Measurements from ENCODE around the gene PCDHGB2. TPM values are rescaled to one million over a fixed set of nuclear protein-coding genes. Genes with fewer than 3 reads are reported as not detected.
A peak's percentile ranks its signal among the peaks of the same experiment; 100 is the strongest.
"Not testable (repeated sequence)": the region's sequence is repeated elsewhere in the genome, so short reads cannot be mapped to it uniquely, and the experiment has no call there.

PCDHGB2 gene
- 8.3 TPM for total RNA-seq

DNA sequence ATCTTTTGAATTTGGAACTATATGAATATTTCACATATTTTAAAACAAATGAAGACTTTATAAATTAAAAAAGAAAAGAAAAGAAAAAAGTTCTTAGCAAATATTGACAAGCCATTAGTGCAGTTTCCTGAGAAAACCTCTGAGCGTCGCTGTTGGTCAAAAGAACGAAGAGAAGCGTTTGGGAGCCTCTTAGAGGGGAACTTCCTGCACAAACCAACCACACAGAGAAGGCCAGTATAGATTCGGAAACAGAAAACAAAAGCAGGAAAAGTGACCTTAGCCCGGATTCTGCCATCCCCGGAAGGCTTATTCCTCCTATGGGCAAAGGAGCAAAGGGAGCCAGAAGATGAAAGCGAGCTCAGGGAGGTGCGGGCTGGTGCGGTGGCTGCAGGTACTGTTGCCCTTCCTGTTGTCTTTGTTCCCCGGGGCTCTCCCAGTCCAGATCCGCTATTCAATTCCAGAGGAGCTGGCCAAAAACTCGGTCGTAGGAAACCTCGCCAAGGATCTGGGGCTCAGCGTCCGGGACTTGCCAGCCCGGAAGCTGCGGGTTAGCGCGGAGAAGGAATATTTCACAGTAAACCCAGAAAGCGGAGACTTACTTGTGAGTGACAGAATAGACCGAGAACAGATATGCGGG is at the start of gene PCDHGB2:
TSS of gene PCDHGB2 (plus strand) at position 205 of the 637 bp plus-strand sequence. CDS start at position 347, 142 bp downstream.
- DNase-seq, result no peak

- no peak for DNase-seq
These were observed 46.1 kb upstream of the PCDHGB2 start for GRCh38 chr5:141313711-141314110.

GRCh38 chr5:141316963-141317362 is 42.8 kb upstream of the PCDHGB2 start:
- not testable (repeated sequence) for DNase-seq

- no peak for DNase-seq
These were observed 40.6 kb upstream of the PCDHGB2 start for GRCh38 chr5:141319202-141319601.

DNA sequence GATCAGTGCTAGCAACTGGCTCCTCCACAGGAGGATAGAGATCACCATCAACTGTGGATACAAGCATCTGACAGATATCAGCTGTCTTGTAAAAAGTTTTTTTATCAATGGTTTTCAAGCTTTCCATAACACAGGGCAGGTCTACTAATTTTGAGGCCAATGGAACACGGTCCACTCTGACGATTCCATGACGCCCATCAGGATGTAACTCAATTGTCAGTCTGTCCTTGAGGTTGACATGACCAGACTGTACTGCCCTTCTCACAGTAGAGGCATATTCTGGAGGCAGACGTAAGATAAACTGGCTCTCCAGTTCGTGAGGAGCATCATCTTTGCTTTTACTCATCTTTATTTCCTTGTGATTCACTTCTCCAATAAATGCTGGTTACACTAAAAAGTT is 40.1 kb upstream of the PCDHGB2 start:
- DNase-seq, result no peak

DNA sequence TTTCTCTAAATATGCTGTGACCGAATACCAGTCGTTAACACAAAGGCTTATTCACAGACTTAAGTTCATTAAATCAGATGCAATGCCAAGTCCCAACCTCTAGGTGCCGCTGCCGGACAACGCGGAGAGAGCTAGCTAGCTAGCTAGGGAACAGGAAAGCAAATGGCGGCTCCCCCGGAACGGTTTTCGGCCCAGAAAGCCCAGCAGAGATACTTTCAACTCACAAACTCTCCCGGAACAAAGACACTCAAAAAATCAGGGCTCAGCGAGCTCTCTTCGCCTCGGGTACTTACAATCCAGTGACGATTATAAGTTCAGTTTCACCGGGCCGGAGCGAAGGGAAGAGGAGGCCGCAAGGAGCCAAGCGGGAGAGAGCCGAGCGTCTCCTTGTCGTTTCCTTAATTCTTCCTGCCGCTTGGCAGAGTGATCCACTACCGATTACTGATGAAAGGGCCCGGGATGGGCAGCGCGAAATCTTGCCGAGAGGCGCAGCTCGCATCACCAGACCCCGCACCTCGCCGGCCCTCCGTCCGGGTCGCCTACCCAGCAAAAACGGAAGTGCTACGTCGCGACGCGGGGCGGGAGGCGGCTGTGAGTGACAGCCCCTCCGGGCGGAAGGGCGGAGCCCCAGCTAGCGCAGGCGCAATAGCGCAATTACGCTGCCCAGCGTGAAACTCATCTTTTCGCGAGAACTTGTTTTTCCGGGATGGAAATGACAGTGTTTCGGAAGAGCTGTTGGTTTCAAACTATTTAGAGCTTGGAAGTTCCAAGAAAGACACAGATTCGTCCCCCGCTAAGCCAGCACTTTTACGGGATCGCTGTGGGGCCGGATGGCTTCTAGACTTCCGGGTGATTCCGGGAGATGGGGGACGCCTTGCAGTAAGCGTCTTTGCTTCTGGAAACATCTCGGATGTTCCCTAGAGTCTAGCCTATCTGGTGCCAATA is 39.3 kb upstream of the PCDHGB2 start, which contains the start of gene TAF7:
TSS of gene TAF7 (minus strand) at position 560 of the 945 bp plus-strand sequence. CDS start 740 bp downstream, outside the sequence.
- DNase-seq, result peak; percentile 86

DNA sequence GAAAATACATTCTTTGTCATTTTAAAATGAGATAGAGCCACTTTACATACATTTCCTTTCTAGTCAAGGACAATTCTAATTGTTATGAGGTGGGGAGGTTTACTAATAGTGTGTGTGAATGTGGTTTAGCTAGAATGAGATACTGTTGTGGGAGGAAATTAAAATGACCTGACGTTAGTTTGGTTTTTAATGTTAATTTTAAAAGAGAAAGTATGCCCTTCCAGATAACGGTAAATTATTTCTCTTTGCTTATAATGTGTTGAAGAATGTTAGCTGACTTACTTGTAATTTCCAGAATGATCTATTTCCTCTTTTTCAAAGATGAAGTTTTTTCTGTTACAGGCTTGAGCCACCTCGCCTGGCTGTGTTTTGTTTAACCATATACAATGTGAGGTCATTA is 37.5 kb upstream of the PCDHGB2 start:
- no peak for DNase-seq

- DNase-seq, result peak; percentile 18
These were observed 33.5 kb upstream of the PCDHGB2 start for GRCh38 chr5:141326088-141326854.

- DNase-seq, result no peak
These were observed 31.6 kb upstream of the PCDHGB2 start for GRCh38 chr5:141328231-141328630.

GRCh38 chr5:141330299-141331080 is 29.3 kb upstream of the PCDHGB2 start, which contains the start of gene PCDHGA1:
TSS of gene PCDHGA1 (plus strand) at chr5:141330514.
- no peak for DNase-seq

DNA sequence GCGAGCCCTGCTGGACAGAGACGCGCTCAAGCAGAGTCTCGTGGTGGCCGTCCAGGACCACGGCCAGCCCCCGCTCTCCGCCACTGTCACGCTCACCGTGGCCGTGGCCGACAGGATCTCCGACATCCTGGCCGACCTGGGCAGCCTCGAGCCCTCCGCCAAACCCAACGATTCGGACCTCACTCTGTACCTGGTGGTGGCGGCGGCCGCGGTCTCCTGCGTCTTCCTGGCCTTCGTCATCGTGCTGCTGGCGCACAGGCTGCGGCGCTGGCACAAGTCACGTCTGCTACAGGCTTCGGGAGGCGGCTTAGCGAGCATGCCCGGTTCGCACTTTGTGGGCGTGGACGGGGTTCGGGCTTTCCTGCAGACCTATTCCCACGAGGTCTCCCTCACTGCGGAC is 27.2 kb upstream of the PCDHGB2 start:
- not testable (repeated sequence) for DNase-seq

DNA sequence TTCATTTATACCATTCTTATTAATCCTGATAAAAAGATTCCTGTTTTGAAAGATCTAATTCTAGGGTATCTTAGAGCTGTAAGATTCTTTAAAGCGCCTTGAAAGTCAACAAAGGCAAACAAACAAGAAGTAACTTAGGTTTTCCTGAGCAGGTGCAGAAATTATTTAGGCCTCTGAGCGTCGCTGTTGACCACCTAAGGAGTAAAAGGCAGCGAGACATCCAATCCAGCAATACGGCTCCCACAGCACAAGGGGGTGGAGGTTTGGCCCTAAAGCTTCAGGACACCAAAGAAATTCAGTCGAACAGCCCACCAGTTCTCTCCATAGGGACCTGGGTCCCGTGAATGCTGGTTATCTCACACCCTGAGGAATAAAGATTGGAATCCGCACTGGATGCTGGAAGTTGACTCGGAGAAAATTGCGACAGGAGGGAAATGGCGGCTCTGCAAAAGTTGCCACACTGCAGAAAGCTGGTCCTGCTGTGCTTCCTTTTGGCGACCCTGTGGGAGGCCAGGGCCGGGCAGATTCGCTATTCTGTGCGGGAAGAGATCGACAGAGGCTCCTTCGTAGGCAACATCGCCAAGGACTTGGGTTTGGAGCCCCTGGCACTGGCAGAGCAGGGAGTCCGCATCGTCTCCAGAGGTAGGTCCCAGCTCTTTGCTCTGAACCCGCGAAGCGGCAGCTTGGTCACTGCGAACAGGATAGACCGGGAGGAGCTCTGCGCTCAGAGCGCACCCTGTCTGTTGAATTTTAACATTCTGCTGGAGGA is 21.1 kb upstream of the PCDHGB2 start, which contains the start of gene PCDHGA2:
TSS of gene PCDHGA2 (plus strand) at position 223 of the 769 bp plus-strand sequence.
- no peak for DNase-seq

- not testable (repeated sequence) for DNase-seq
These were observed 18.9 kb upstream of the PCDHGB2 start for GRCh38 chr5:141340781-141341354.

GRCh38 chr5:141342773-141343172 is 17.0 kb upstream of the PCDHGB2 start:
- no peak for DNase-seq

DNA sequence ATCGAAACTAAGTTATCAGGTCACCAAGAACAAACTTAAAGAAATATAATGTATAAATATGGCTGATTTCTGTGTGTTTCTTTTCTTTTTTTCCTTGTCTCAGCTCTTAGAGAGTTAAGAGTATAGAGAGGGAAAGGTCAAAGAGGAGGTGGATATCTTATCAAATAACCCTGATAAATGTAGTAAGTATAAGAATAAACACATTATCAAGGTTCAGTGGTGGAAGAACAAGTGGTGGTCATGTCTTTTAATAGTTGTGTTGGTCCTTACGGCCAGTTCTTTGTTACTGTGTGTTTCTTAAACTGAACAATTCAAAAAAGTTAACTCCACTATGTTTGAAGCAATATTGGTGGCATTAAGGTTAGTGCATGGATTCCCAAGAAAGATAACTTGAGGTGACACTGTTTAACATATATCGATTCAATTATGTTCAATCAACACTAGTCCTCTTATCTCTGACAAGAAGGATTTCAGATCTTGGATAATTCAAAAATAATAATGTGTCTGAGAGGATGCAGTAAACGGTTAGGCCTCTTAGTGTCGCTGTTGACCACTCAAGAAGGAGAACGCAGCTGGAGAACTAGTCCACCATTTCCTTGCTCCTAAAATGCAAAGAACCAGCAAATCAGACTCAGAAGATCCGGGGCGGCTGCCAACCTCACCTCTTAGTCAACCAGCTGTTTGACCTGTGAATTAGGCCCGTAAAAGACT is 16.4 kb upstream of the PCDHGB2 start, which contains the start of gene PCDHGA3:
TSS of gene PCDHGA3 (plus strand) at position 588 of the 711 bp plus-strand sequence. CDS start 205 bp downstream, outside the sequence.
- no peak for DNase-seq

GRCh38 chr5:141343953-141344463 is 15.8 kb upstream of the PCDHGB2 start:
- DNase-seq, result no peak

- DNase-seq, result no peak
These were observed 14.5 kb upstream of the PCDHGB2 start for GRCh38 chr5:141345327-141345726.

- not testable (repeated sequence) for DNase-seq
These were observed 13.8 kb upstream of the PCDHGB2 start for GRCh38 chr5:141346017-141346416.

All from occipital lobe (tissue), 2 donors.